ENCODE measurements around the gene VPS37C.

Gene VPS37C

GRCh38 chr11:61126256-61126655, 35.0 kb downstream of the VPS37C start:
- Histone ChIP-seq H3K9me3 (ENCODE audit: control insufficient read depth, insufficient read depth, low read length) (no peaks in the 10 kb centered on the region), H3K4me1 (ENCODE audit: insufficient read depth, low read length) (peaks cover 4% of the 10 kb centered on the region), H3K36me3 (ENCODE audit: insufficient read depth, low read length) (no peaks in the 10 kb centered on the region), H3K9ac (ENCODE audit: low read depth, low read length) (no peak overlapping the region)

- no peaks in the 10 kb centered on the region for H3K9me3 ChIP-seq (ENCODE audit: control insufficient read depth, insufficient read depth, low read length)
- H3K4me1 ChIP-seq (ENCODE audit: insufficient read depth, low read length): peaks cover 4% of the 10 kb centered on the region
- H3K9ac ChIP-seq (ENCODE audit: low read depth, low read length): no peak overlapping the region
- H3K36me3 ChIP-seq (ENCODE audit: insufficient read depth, low read length): no peaks in the 10 kb centered on the region
These were observed 35.9 kb downstream of the VPS37C start for GRCh38 chr11:61125310-61125684.

GRCh38 chr11:61124574-61125309, 36.5 kb downstream of the VPS37C start:
- Histone ChIP-seq H3K9ac (ENCODE audit: low read depth, low read length) (no peak overlapping the region), H3K4me1 (ENCODE audit: insufficient read depth, low read length) (no peaks in the 10 kb centered on the region), H3K9me3 (ENCODE audit: control insufficient read depth, insufficient read depth, low read length) (no peaks in the 10 kb centered on the region), H3K36me3 (ENCODE audit: insufficient read depth, low read length) (no peaks in the 10 kb centered on the region)

- Histone ChIP-seq H3K9ac (ENCODE audit: low read depth, low read length) (no peak overlapping the region), H3K4me1 (ENCODE audit: insufficient read depth, low read length) (no peaks in the 10 kb centered on the region), H3K36me3 (ENCODE audit: insufficient read depth, low read length) (no peaks in the 10 kb centered on the region), H3K9me3 (ENCODE audit: control insufficient read depth, insufficient read depth, low read length) (no peaks in the 10 kb centered on the region)
These were observed 37.3 kb downstream of the VPS37C start for GRCh38 chr11:61123775-61124571.

GRCh38 chr11:61122761-61123160, 38.5 kb downstream of the VPS37C start:
- Histone ChIP-seq H3K36me3 (ENCODE audit: insufficient read depth, low read length) (no peaks in the 10 kb centered on the region), H3K9ac (ENCODE audit: low read depth, low read length) (no peak overlapping the region), H3K4me1 (ENCODE audit: insufficient read depth, low read length) (no peaks in the 10 kb centered on the region), H3K9me3 (ENCODE audit: control insufficient read depth, insufficient read depth, low read length) (no peaks in the 10 kb centered on the region)

GRCh38 chr11:61121917-61122316, 39.3 kb downstream of the VPS37C start:
- Histone ChIP-seq H3K9ac (ENCODE audit: low read depth, low read length) (no peak overlapping the region), H3K36me3 (ENCODE audit: insufficient read depth, low read length) (no peaks in the 10 kb centered on the region), H3K4me1 (ENCODE audit: insufficient read depth, low read length) (no peaks in the 10 kb centered on the region), H3K9me3 (ENCODE audit: control insufficient read depth, insufficient read depth, low read length) (no peaks in the 10 kb centered on the region)

- Histone ChIP-seq H3K4me1 (ENCODE audit: insufficient read depth, low read length) (no peaks in the 10 kb centered on the region), H3K36me3 (ENCODE audit: insufficient read depth, low read length) (no peaks in the 10 kb centered on the region), H3K9me3 (ENCODE audit: control insufficient read depth, insufficient read depth, low read length) (no peaks in the 10 kb centered on the region), H3K9ac (ENCODE audit: low read depth, low read length) (no peak overlapping the region)
These were observed 39.9 kb downstream of the VPS37C start for GRCh38 chr11:61121192-61121831.

- Histone ChIP-seq H3K36me3 (ENCODE audit: insufficient read depth, low read length) (no peaks in the 10 kb centered on the region), H3K9ac (ENCODE audit: low read depth, low read length) (no peak overlapping the region), H3K4me1 (ENCODE audit: insufficient read depth, low read length) (no peaks in the 10 kb centered on the region), H3K9me3 (ENCODE audit: control insufficient read depth, insufficient read depth, low read length) (no peaks in the 10 kb centered on the region)
These were observed 40.5 kb downstream of the VPS37C start for GRCh38 chr11:61120706-61121191.

- Histone ChIP-seq H3K9ac (ENCODE audit: low read depth, low read length) (no peak overlapping the region), H3K9me3 (ENCODE audit: control insufficient read depth, insufficient read depth, low read length) (no peaks in the 10 kb centered on the region), H3K36me3 (ENCODE audit: insufficient read depth, low read length) (no peaks in the 10 kb centered on the region), H3K4me1 (ENCODE audit: insufficient read depth, low read length) (no peaks in the 10 kb centered on the region)
These were observed 41.0 kb downstream of the VPS37C start for GRCh38 chr11:61120099-61120705.

GRCh38 chr11:61119571-61119970, 41.7 kb downstream of the VPS37C start:
- Histone ChIP-seq H3K9me3 (ENCODE audit: control insufficient read depth, insufficient read depth, low read length) (no peaks in the 10 kb centered on the region), H3K36me3 (ENCODE audit: insufficient read depth, low read length) (no peaks in the 10 kb centered on the region), H3K9ac (ENCODE audit: low read depth, low read length) (no peak overlapping the region), H3K4me1 (ENCODE audit: insufficient read depth, low read length) (no peaks in the 10 kb centered on the region)

- no peaks in the 10 kb centered on the region for H3K36me3 ChIP-seq (ENCODE audit: insufficient read depth, low read length)
- no peaks in the 10 kb centered on the region for H3K4me1 ChIP-seq (ENCODE audit: insufficient read depth, low read length)
- no peak overlapping the region for H3K9ac ChIP-seq (ENCODE audit: low read depth, low read length)
- H3K9me3 ChIP-seq (ENCODE audit: control insufficient read depth, insufficient read depth, low read length): no peaks in the 10 kb centered on the region
These were observed 42.2 kb downstream of the VPS37C start for GRCh38 chr11:61119055-61119454.

GRCh38 chr11:61118406-61118805, 42.8 kb downstream of the VPS37C start:
- H3K36me3 ChIP-seq (ENCODE audit: insufficient read depth, low read length): no peaks in the 10 kb centered on the region
- no peaks in the 10 kb centered on the region for H3K9me3 ChIP-seq (ENCODE audit: control insufficient read depth, insufficient read depth, low read length)
- no peak overlapping the region for H3K9ac ChIP-seq (ENCODE audit: low read depth, low read length)
- no peaks in the 10 kb centered on the region for H3K4me1 ChIP-seq (ENCODE audit: insufficient read depth, low read length)

- no peaks in the 10 kb centered on the region for H3K36me3 ChIP-seq (ENCODE audit: insufficient read depth, low read length)
- no peak overlapping the region for H3K9ac ChIP-seq (ENCODE audit: low read depth, low read length)
- H3K9me3 ChIP-seq (ENCODE audit: control insufficient read depth, insufficient read depth, low read length): no peaks in the 10 kb centered on the region
- H3K4me1 ChIP-seq (ENCODE audit: insufficient read depth, low read length): no peaks in the 10 kb centered on the region
These were observed 43.2 kb downstream of the VPS37C start for GRCh38 chr11:61118004-61118403.

GRCh38 chr11:61117168-61117520, 44.1 kb downstream of the VPS37C start:
- H3K9ac ChIP-seq (ENCODE audit: low read depth, low read length): no peak overlapping the region
- no peaks in the 10 kb centered on the region for H3K36me3 ChIP-seq (ENCODE audit: insufficient read depth, low read length)
- H3K4me1 ChIP-seq (ENCODE audit: insufficient read depth, low read length): no peaks in the 10 kb centered on the region
- no peaks in the 10 kb centered on the region for H3K9me3 ChIP-seq (ENCODE audit: control insufficient read depth, insufficient read depth, low read length)

All from ES-I3 (cell line).